Uterus (tissue), 4 donors: ENCODE measurements around the gene AKAP8. TPM values are rescaled to one million over a fixed set of nuclear protein-coding genes. Genes with fewer than 3 reads are reported as not detected.

Experiments used
- small RNA-seq: library from RNA; depleted of rRNA; stranded (forward); fragments of <200 nt; gene quantifications from one replicate; pipeline ENCODE3, GENCODE V24; 2016
- total RNA-seq, 4 donors: library from RNA; depleted of rRNA in 3 of 4; stranded (reverse); fragments of >200 nt in 3 of 4; gene quantifications; one replicate each; pipeline versions ENCODE4 v1.1.0 to v1.2.4, GENCODE V29; 2014 to 2023
- donor health status: DM: yes; HTN: yes; CAD: no.

AKAP8 gene
- total RNA-seq, 4 donors from 2014 or later, result 17.1 to 55.6 (median 39.2) TPM

Small RNAs within 50 kb of the gene (small RNA-seq; reads per million reads assigned to genes)
- gene AC005776.1, result not detected

Other genes starting within 250 kb of the AKAP8 start
- 100 to 1,000 TPM in 2 of 4 donors, 10 to 100 TPM in 1, 1 to 10 TPM in 1; 9.4 to 166 (median 96.9) TPM for gene NOTCH3, start 178.8 kb downstream of the AKAP8 start, total RNA-seq
- under 1 TPM in 2 of 4 donors, not detected in 2; 0.35 to 0.64 TPM for gene EPHX3, start 147.3 kb downstream of the AKAP8 start, total RNA-seq
- 100 to 1,000 TPM in 1 of 4 donors, 10 to 100 TPM in 2, 1 to 10 TPM in 1; 5.6 to 156 (median 16.6) TPM for gene BRD4, start 47.2 kb downstream of the AKAP8 start, total RNA-seq
- 100 to 1,000 TPM in 2 of 4 donors, 10 to 100 TPM in 2; 82.4 to 157 (median 117) TPM for gene AKAP8L, start 39.2 kb upstream of the AKAP8 start, total RNA-seq
- 10 to 100 TPM in 1 of 4 donors, 1 to 10 TPM in 3; 6.5 to 53.9 (median 8.5) TPM for gene WIZ, start 70.2 kb upstream of the AKAP8 start, total RNA-seq
- gene RASAL3, start 84.8 kb upstream of the AKAP8 start, total RNA-seq, result 1 to 10 TPM in 2 of 4 donors, under 1 TPM in 1, not detected in 1; 0.51 to 4.3 (median 1.1) TPM
- gene PGLYRP2, start 99.7 kb upstream of the AKAP8 start, total RNA-seq, result not detected
- not detected for gene CYP4F22, start 128.7 kb upstream of the AKAP8 start, total RNA-seq
- 1 to 10 TPM in 1 of 4 donors, not detected in 3; 1.5 TPM for gene CYP4F8, start 235.4 kb upstream of the AKAP8 start, total RNA-seq